Ecto neural progenitor cell (in vitro differentiated cells): ENCODE measurements around the gene MFSD1.

ENCODE experiments used
- DNase-seq: peaks from one replicate; pipeline ENCODE4 v3.0.0-alpha.2; 2018; ENCODE audit warnings: low spot score

The MFSD1 gene

GRCh38 chr3:158819282-158819681 is 17.4 kb downstream of the MFSD1 start:
- no peak for DNase-seq

GRCh38 chr3:158820521-158820920 is 18.7 kb downstream of the MFSD1 start:
- DNase-seq: no peak

- DNase-seq: no peak
Observed at GRCh38 chr3:158821847-158822246, 20.0 kb downstream of the MFSD1 start.

- no peak for DNase-seq
Observed at GRCh38 chr3:158823426-158823825, 21.6 kb downstream of the MFSD1 start.

GRCh38 chr3:158827773-158828172 is 25.9 kb downstream of the MFSD1 start:
- no peak for DNase-seq

- no peak for DNase-seq
Observed at GRCh38 chr3:158830391-158830790, 28.5 kb downstream of the MFSD1 start.

GRCh38 chr3:158831861-158832260 is 30.0 kb downstream of the MFSD1 start:
- DNase-seq: no peak

- DNase-seq: no peak
Observed at GRCh38 chr3:158835631-158836030, 33.8 kb downstream of the MFSD1 start.

- DNase-seq: no peak
Observed at GRCh38 chr3:158836312-158836711, 34.5 kb downstream of the MFSD1 start.

- no peak for DNase-seq
Observed at GRCh38 chr3:158837240-158837639, 35.4 kb downstream of the MFSD1 start.

GRCh38 chr3:158839966-158840365 is 38.1 kb downstream of the MFSD1 start:
- DNase-seq: no peak

- DNase-seq: no peak
Observed at GRCh38 chr3:158841387-158841786, 39.5 kb downstream of the MFSD1 start.

GRCh38 chr3:158842976-158843375 is 41.1 kb downstream of the MFSD1 start:
- no peak for DNase-seq

- DNase-seq: no peak
Observed at GRCh38 chr3:158845765-158846350, 44.0 kb downstream of the MFSD1 start.

GRCh38 chr3:158846803-158847451 is 45.1 kb downstream of the MFSD1 start:
- no peak for DNase-seq

GRCh38 chr3:158847452-158847821 is 45.6 kb downstream of the MFSD1 start:
- DNase-seq: no peak

GRCh38 chr3:158847885-158848284 is 46.0 kb downstream of the MFSD1 start:
- DNase-seq: no peak

GRCh38 chr3:158849757-158850156 is 47.9 kb downstream of the MFSD1 start:
- DNase-seq: no peak

GRCh38 chr3:158859362-158859761 is 57.5 kb downstream of the MFSD1 start:
- no peak for DNase-seq

GRCh38 chr3:158863247-158863646 is 61.4 kb downstream of the MFSD1 start:
- DNase-seq: no peak

- DNase-seq: no peak
Observed at GRCh38 chr3:158864492-158864891, 62.6 kb downstream of the MFSD1 start.

- DNase-seq: no peak
Observed at GRCh38 chr3:158875700-158876099, 73.8 kb downstream of the MFSD1 start.
